ENCODE results near the gene ITK.

DNA sequence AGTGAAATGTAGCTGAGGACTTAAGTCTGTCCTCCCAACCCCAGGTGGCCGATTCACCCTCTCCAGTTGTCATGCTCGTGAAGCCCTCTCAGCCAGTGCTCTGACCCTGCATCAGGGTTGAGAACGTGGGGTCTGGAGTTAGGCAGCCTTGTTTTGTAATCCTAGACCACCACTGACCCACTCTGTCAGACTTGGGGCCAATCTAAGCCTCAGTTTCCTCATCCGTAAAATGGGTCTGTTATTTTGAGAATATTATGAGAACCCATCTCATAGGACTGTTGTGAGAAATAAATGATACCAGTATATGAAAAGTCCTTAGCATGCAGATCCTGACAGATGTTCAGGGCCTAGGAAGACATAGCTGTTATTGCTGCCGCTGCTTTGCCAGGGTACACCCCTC, 122.4 kb downstream of the ITK start:
- TF ChIP-seq POLR2A (IDR thresholded peaks at IDR 0.05) (no peak), CTCF (IDR thresholded peaks at IDR 0.05) (no peak), POLR2AphosphoS5 (IDR thresholded peaks at IDR 0.05) (no peak)

All from breast epithelium (tissue), 3 donors.